ENCODE measurements around the gene GRM3. TPM values are rescaled to one million over a fixed set of nuclear protein-coding genes. Genes with fewer than 3 reads are reported as not detected.

Gene GRM3
- total and polyA plus RNA-seq, 2 of the 8 experiments (the other 6 are each of a cell fraction or from before 2014, with no cell fraction given): 3.1 to 4.2 TPM

DNA sequence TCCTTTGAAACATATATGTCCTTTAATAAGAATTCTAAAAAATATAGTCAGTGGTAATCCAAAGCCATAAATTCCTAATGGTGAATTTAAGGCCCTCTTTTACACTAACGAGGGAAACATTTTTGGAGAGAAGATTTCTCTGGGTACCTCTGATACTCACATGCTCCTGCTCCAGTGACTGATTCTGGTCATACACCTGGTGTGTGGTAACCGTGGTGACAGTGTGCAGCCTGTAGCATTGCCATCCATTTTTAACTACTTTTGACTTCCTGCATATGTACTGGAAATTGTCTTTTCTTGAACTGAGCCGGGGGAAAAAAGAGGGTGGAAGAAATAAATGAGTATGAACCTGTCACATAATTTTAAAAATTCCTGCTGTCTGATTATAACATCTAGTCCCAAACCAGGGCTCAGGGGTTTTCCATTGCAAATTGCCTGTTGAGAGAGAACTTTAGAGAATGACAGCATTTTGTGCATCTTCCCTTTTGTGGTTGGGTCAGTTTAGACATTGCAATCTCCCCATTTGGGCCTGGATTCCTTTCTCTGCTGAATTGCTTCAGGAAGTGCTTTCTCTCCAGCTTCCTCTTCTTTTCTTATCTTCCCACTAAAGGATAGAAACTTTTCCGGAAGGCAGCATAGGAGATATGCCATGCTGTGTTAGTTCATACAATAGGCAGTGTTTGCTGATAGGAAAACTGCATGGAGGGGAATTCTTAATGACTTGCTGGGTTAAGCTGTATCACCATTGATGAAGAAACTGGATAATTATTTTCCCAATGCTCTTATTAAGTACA, 125.5 kb downstream of the GRM3 start:
- H3K79me2 ChIP-seq (ENCODE audit: control insufficient read depth in 1 of 2, insufficient read depth in 2 of 2, low read length in 2 of 2): no peaks in the 10 kb centered on the region
- H3K36me3 ChIP-seq (ENCODE audit: control insufficient read depth in 2 of 4, insufficient read depth in 4 of 4, low read length in 3 of 4): no peaks in the 10 kb centered on the region
- no peak overlapping the region for H3K14ac ChIP-seq (ENCODE audit: insufficient read length)
- no peak overlapping the region for H2BK5ac ChIP-seq (ENCODE audit: low read depth, low read length)
- no peak overlapping the region for H2AK5ac ChIP-seq (ENCODE audit: low read depth, low read length)
- no peaks in the 10 kb centered on the region for H3K27me3 ChIP-seq (replicated peaks in 1 of 4; ENCODE audit: control insufficient read depth in 3 of 4, extremely low read depth in 1 of 4, insufficient read depth in 3 of 4, low read length in 3 of 4)
- DNase-seq (ENCODE audit: low read depth in 1 of 2, low spot score in 2 of 2) (no peak), FAIRE-seq (no peak)
- H4K91ac ChIP-seq (replicated peaks; ENCODE audit: insufficient read length, low read length): no peak overlapping the region
- H3K9ac ChIP-seq (replicated peaks in 1 of 4; ENCODE audit: extremely low read depth in 1 of 4, low read depth in 3 of 4, low read length in 3 of 4): no peak overlapping the region
- no peak overlapping the region for H2BK15ac ChIP-seq (ENCODE audit: low read length)
- no peak overlapping the region for H3K4ac ChIP-seq (replicated peaks; ENCODE audit: insufficient read length, low read depth, low read length)
- TF ChIP-seq TCF12 (IDR thresholded peaks at IDR 0.05; ENCODE audit: low read depth, low read length) (no peak), CEBPB (IDR thresholded peaks at IDR 0.05; ENCODE audit: low read depth, low read length) (no peak), KDM4A (IDR thresholded peaks at IDR 0.05; ENCODE audit: low read depth, low read length, severe bottlenecking) (no peak), POU5F1 (IDR thresholded peaks at IDR 0.05; ENCODE audit: low read depth, low read length) (no peak), POLR2AphosphoS5 (IDR thresholded peaks at IDR 0.05; ENCODE audit: low read depth, low read length) (no peak), ASH2L (IDR thresholded peaks at IDR 0.05; ENCODE audit: low read length) (no peak), CHD1 (IDR thresholded peaks at IDR 0.05; ENCODE audit: low read depth, low read length) (no peak), SP2 (IDR thresholded peaks at IDR 0.05; ENCODE audit: low read length) (no peak)
- no peak overlapping the region for H3K4me2 ChIP-seq (ENCODE audit: insufficient read depth in 1 of 2, low read depth in 2 of 2, low read length in 2 of 2)
- no peak overlapping the region for H4K8ac ChIP-seq (ENCODE audit: extremely low read depth, insufficient read depth, low read length)
- H3K79me1 ChIP-seq (ENCODE audit: low read depth, low read length): no peaks in the 10 kb centered on the region
- POLR2A ChIA-PET (ENCODE audit: partially characterized antibody): no interaction called here
- no peak overlapping the region for H4K5ac ChIP-seq (ENCODE audit: insufficient read length, low read depth, low read length)
- H3K4me3 ChIP-seq (ENCODE audit: extremely low read depth in 1 of 4, insufficient read depth in 2 of 4, low read depth in 3 of 4, low read length in 4 of 4): no peak overlapping the region
- WGBS, 2 experiments (ENCODE audit: extremely low coverage in 1 of 2, insufficient coverage in 1 of 2, insufficient read length in 1 of 2, insufficient replicate concordance in 2 of 2, low coverage in 1 of 2, low lambda C conversion rate in 2 of 2, missing lambda C conversion rate in 1 of 2): 75% methylated on average over 4 of the region's 4 CpGs; no CpG with 5 or more reads in 1 of the 2 experiments
- peaks cover 0 to 3% (median 0%) of the 10 kb centered on the region in 4 experiments; a peak in 1 of 7 replicates for H3K4me1 ChIP-seq (replicated peaks in 1 of 4; ENCODE audit: control insufficient read depth in 3 of 4, insufficient read depth in 4 of 4, low read length in 3 of 4)
- 0 out of 2 replicates have a peak overlapping the region, but pooled peaks have one; percentile 22 for H2AFZ ChIP-seq (ENCODE audit: low read length)
- H2BK120ac ChIP-seq (replicated peaks; ENCODE audit: low read depth, low read length): no peak overlapping the region
- H4K20me1 ChIP-seq (replicated peaks in 1 of 2; ENCODE audit: control insufficient read depth in 1 of 2, insufficient read depth in 2 of 2, low read length in 2 of 2): no peaks in the 10 kb centered on the region
- CTCF ChIA-PET (ENCODE audit: partially characterized antibody): interaction anchor here (1.2 kb wide), 1 partner anchor 46 kb away, joined by 3 read pairs; no protein-coding TSS in a partner anchor
- no peak overlapping the region for H3K56ac ChIP-seq (replicated peaks; ENCODE audit: insufficient read length, low read depth, low read length)
- H3K9me3 ChIP-seq (ENCODE audit: insufficient read depth in 2 of 2, low read depth in 1 of 2, low read length in 1 of 2): no peaks in the 10 kb centered on the region
- H3K23ac ChIP-seq (ENCODE audit: insufficient read length): no peak overlapping the region
- H3K27ac ChIP-seq (ENCODE audit: low read depth, low read length): no peak overlapping the region; the same call in 1 of the 2 replicates
- no peaks in the 10 kb centered on the region for H3K23me2 ChIP-seq (ENCODE audit: low read depth, low read length)
- H3K18ac ChIP-seq (ENCODE audit: extremely low read depth, low read length): no peak overlapping the region
- H2BK20ac ChIP-seq (ENCODE audit: low read length): no peak overlapping the region
- H2BK12ac ChIP-seq (ENCODE audit: low read depth, low read length): no peak overlapping the region

All from H1 (cell line).